Endodermal cell (in vitro differentiated cells): ENCODE results near the gene KCTD1. TPM values are rescaled to one million over a fixed set of nuclear protein-coding genes. Genes with fewer than 3 reads are reported as not detected.

Experiments used
- DNase-seq: peaks from one replicate; pipeline ENCODE4 v3.0.0-alpha.2; 2017
- H3K27ac ChIP-seq: 2 replicates; pipeline ENCODE4 v1.5.1; 2013; ENCODE audit warnings: mild to moderate bottlenecking, low read depth, low read length, moderate library complexity
- H3K27me3 ChIP-seq: 2 replicates; pipeline ENCODE4 v1.6.1; 2013; ENCODE audit warnings: mild to moderate bottlenecking, low read length, moderate library complexity; ENCODE audit not compliant: insufficient read depth, control insufficient read depth, poor library complexity, severe bottlenecking
- H3K36me3 ChIP-seq: 2 replicates; pipeline ENCODE4 v1.7.0; 2013; ENCODE audit warnings: mild to moderate bottlenecking, low read length, moderate library complexity; ENCODE audit not compliant: control insufficient read depth, insufficient read depth
- H3K4me1 ChIP-seq: one replicate; pipeline ENCODE4 v1.7.0; 2013; ENCODE audit warnings: low read length; ENCODE audit not compliant: control insufficient read depth, insufficient read depth
- H3K4me3 ChIP-seq: 2 replicates; pipeline ENCODE4 v1.5.1; 2013; ENCODE audit warnings: mild to moderate bottlenecking, low read length, moderate library complexity
- H3K9ac ChIP-seq: 2 replicates; pipeline ENCODE4 v1.6.1; 2013; ENCODE audit warnings: mild to moderate bottlenecking, low read length, moderate library complexity; ENCODE audit not compliant: poor library complexity, severe bottlenecking; ENCODE audit errors: extremely low read depth
- H3K9me3 ChIP-seq: 2 replicates; pipeline ENCODE4 v1.6.1; 2013; ENCODE audit warnings: mild to moderate bottlenecking, low read length, moderate library complexity; ENCODE audit not compliant: control insufficient read depth
- H3K27ac Mint-ChIP-seq: 2 replicates; pipeline ENCODE4 v1.8.0; 2020; ENCODE audit warnings: mixed read lengths
- H3K27me3 Mint-ChIP-seq: 2 replicates; pipeline ENCODE4 v1.8.0; 2021; ENCODE audit warnings: mild to moderate bottlenecking, mixed read lengths; ENCODE audit not compliant: insufficient read depth
- H3K36me3 Mint-ChIP-seq: 2 replicates; pipeline ENCODE4 v1.8.0; 2020; ENCODE audit warnings: low read depth, mixed read lengths
- H3K4me1 Mint-ChIP-seq: 2 replicates; pipeline ENCODE4 v1.8.0; 2020; ENCODE audit warnings: mixed read lengths
- H3K4me3 Mint-ChIP-seq: 2 replicates; pipeline ENCODE4 v1.8.0; 2020; ENCODE audit warnings: mild to moderate bottlenecking, moderate library complexity, mixed read lengths
- H3K9me3 Mint-ChIP-seq: 2 replicates; pipeline ENCODE4 v1.8.0; 2020; ENCODE audit warnings: mild to moderate bottlenecking, mixed read lengths
- CTCF ChIP-seq: fragments of 200-600 bp; sonication (generic); conservative IDR thresholded peaks from 2 replicates; pipeline ENCODE4 v1.5.0; 2021; ENCODE audit warnings: antibody characterized with exemption, mild to moderate bottlenecking
- WGBS, 2 experiments: methylation state at CpG; one replicate each; pipeline versions ENCODE4 v1.1.5 to v1.1.7; 2013; ENCODE audit warnings: missing lambda C conversion rate in 2 of 2, mixed read lengths in 1 of 2; ENCODE audit not compliant: insufficient coverage in 1 of 2, insufficient read length in 1 of 2; 5-methylcytosine and 5-hydroxymethylcytosine counted together
- total RNA-seq, 2 donors: library from RNA; stranded (reverse); fragmentation: NEBNext Ultra II Directional in 1 of 2; extraction: Animal tissue kit (Norgen Biotek cat#: 25700) in 1 of 2; gene quantifications; 2 replicates in 1 of 2; 3 replicates in 1 of 2; pipeline ENCODE4 v1.2.1, GENCODE V29; 2021

Gene KCTD1
- total RNA-seq, 2 donors from 2014 or later = 6.8 to 7.3 TPM

- WGBS, 2 experiments = 91 to 96% methylated on average over 6 to 8 of the region's 8 CpGs
- H3K27me3 Mint-ChIP-seq = peaks cover 5% of the 10 kb centered on the region
- TF ChIP-seq CTCF = no peak
- no peak overlapping the region for H3K27ac Mint-ChIP-seq
- no peak for DNase-seq
- H3K36me3 Mint-ChIP-seq = no peaks in the 10 kb centered on the region
- peaks cover 16% of the 10 kb centered on the region for H3K4me1 Mint-ChIP-seq
- no peaks in the 10 kb centered on the region for H3K9me3 ChIP-seq
- H3K27ac ChIP-seq = no peak overlapping the region
- no peaks in the 10 kb centered on the region for H3K4me1 ChIP-seq
- no peak overlapping the region for H3K4me3 ChIP-seq
- no peaks in the 10 kb centered on the region for H3K36me3 ChIP-seq
- no peaks in the 10 kb centered on the region for H3K27me3 ChIP-seq
- no peak overlapping the region for H3K9ac ChIP-seq
- no peak overlapping the region for H3K4me3 Mint-ChIP-seq
- no peaks in the 10 kb centered on the region for H3K9me3 Mint-ChIP-seq
These were observed 67.2 kb downstream of the KCTD1 start for GRCh38 chr18:26480897-26481795.

- 75 to 78% methylated on average over 6 of the region's 6 CpGs for WGBS, 2 experiments
- TF ChIP-seq CTCF = no peak
- Mint-ChIP-seq H3K4me1 (peaks cover 16% of the 10 kb centered on the region), H3K27me3 (peaks cover 5% of the 10 kb centered on the region), H3K36me3 (no peaks in the 10 kb centered on the region), H3K27ac (no peak overlapping the region), H3K9me3 (no peaks in the 10 kb centered on the region), H3K4me3 (no peak overlapping the region)
- H3K27me3 ChIP-seq = no peaks in the 10 kb centered on the region
- no peak overlapping the region for H3K9ac ChIP-seq
- H3K9me3 ChIP-seq = no peaks in the 10 kb centered on the region
- no peaks in the 10 kb centered on the region for H3K4me1 ChIP-seq
- H3K4me3 ChIP-seq = no peak overlapping the region
- H3K27ac ChIP-seq = peak overlapping the region; percentile 72
- DNase-seq = no peak
- H3K36me3 ChIP-seq = no peaks in the 10 kb centered on the region
These were observed 68.7 kb downstream of the KCTD1 start for GRCh38 chr18:26479681-26480079.

GRCh38 chr18:26479065-26479680 is 69.2 kb downstream of the KCTD1 start:
- Mint-ChIP-seq H3K9me3 (no peaks in the 10 kb centered on the region), H3K36me3 (no peaks in the 10 kb centered on the region), H3K4me1 (peaks cover 16% of the 10 kb centered on the region), H3K27me3 (peaks cover 5% of the 10 kb centered on the region), H3K4me3 (no peak overlapping the region), H3K27ac (no peak overlapping the region)
- Histone ChIP-seq H3K4me3 (no peak overlapping the region), H3K27me3 (no peaks in the 10 kb centered on the region), H3K36me3 (no peaks in the 10 kb centered on the region), H3K4me1 (no peaks in the 10 kb centered on the region), H3K27ac (peak overlapping the region; percentile 72), H3K9ac (no peak overlapping the region), H3K9me3 (no peaks in the 10 kb centered on the region)
- peak; percentile 63 for DNase-seq
- 66 to 70% methylated on average over 13 to 26 of the region's 26 CpGs for WGBS, 2 experiments
- no peak for TF ChIP-seq CTCF
